Neuron (in vitro differentiated cells): ENCODE measurements around the gene LANCL1.
"Not testable (repeated sequence)": the region's sequence is repeated elsewhere in the genome, so short reads cannot be mapped to it uniquely, and the experiment has no call there.

Experiments
- H2AFZ ChIP-seq: one replicate; pipeline ENCODE4 v1.6.1; 2013; ENCODE audit warnings: low read depth, mild to moderate bottlenecking, inconsistent platforms, low read length, moderate library complexity
- H3K27me3 ChIP-seq: one replicate; pipeline ENCODE4 v1.6.1; 2013; ENCODE audit warnings: low read length; ENCODE audit not compliant: insufficient read depth
- H3K36me3 ChIP-seq: one replicate; pipeline ENCODE4 v1.6.1; 2013; ENCODE audit warnings: low read length; ENCODE audit not compliant: insufficient read depth
- H3K4me1 ChIP-seq: one replicate; pipeline ENCODE4 v1.6.1; 2013; ENCODE audit warnings: low read length; ENCODE audit not compliant: insufficient read depth
- H3K4me3 ChIP-seq: 2 replicates; pipeline ENCODE4 v1.5.1; 2013; ENCODE audit warnings: mild to moderate bottlenecking, low read length, moderate library complexity
- H3K9me3 ChIP-seq: one replicate; pipeline ENCODE4 v1.6.1; 2013; ENCODE audit warnings: low read length

The LANCL1 gene

DNA sequence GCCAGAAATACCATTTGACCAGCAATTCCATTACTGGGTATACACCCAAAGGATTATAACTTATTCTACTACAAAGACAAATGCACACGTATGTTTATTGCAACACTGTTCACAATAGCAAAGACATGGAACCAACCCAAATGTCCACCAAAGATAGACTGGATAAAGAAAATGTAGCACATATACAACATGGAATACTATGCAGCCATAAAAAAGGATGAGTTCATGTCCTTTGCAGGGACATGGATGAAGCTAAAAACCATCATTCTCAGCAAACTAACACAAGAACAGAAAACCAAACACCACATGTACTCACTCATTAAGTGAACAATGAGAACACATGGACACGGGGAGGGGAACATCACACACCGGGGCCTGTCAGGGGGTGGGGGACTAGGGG lies 25.6 kb downstream of the LANCL1 start:
- H3K4me3 ChIP-seq = not testable (repeated sequence)

DNA sequence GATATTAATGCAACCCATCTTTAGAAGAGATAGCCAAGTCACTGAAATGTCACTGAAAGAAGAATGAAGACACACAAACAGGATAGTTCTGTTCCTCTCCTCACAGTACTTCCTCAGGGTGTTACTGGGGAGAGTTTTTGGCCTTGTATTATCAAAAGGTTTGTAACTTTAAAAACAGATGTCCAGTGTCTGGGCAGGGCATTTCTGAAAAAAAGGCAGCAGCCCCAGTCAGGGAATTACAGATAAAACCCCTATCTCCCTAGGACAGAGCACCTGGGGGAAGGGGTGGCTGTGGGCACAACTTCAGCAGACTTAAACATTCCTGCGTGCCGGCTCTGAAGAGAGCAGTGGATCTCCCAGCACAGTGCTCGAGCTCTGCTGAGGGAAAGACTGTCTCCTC lies 30.8 kb downstream of the LANCL1 start:
- peaks cover 22% of the 10 kb centered on the region for H3K36me3 ChIP-seq
- H2AFZ ChIP-seq = no peak overlapping the region
- no peaks in the 10 kb centered on the region for H3K4me1 ChIP-seq
- H3K9me3 ChIP-seq = peaks cover 6% of the 10 kb centered on the region
- no peak overlapping the region for H3K4me3 ChIP-seq
- no peaks in the 10 kb centered on the region for H3K27me3 ChIP-seq

More for the DNA sequence above, 25.6 kb downstream of the LANCL1 start:
- H3K4me1 ChIP-seq, H3K9me3 ChIP-seq, H2AFZ ChIP-seq, H3K27me3 ChIP-seq: not testable (repeated sequence)
- H3K36me3 ChIP-seq = peaks cover 42% of the 10 kb centered on the region

- Histone ChIP-seq H3K4me3 (no peak overlapping the region), H3K27me3 (no peaks in the 10 kb centered on the region), H3K4me1 (no peaks in the 10 kb centered on the region), H2AFZ (no peak overlapping the region), H3K36me3 (peaks cover 28% of the 10 kb centered on the region), H3K9me3 (peaks cover 4% of the 10 kb centered on the region)
These were observed 31.3 kb downstream of the LANCL1 start for GRCh38 chr2:210445116-210445707.

GRCh38 chr2:210443527-210443926 lies 33.0 kb downstream of the LANCL1 start:
- no peaks in the 10 kb centered on the region for H3K4me1 ChIP-seq
- peaks cover 37% of the 10 kb centered on the region for H3K36me3 ChIP-seq
- no peak overlapping the region for H3K4me3 ChIP-seq
- no peaks in the 10 kb centered on the region for H3K27me3 ChIP-seq
- no peak overlapping the region for H2AFZ ChIP-seq
- H3K9me3 ChIP-seq = peaks cover 4% of the 10 kb centered on the region

GRCh38 chr2:210442878-210443277 lies 33.7 kb downstream of the LANCL1 start:
- Histone ChIP-seq H3K4me1 (no peaks in the 10 kb centered on the region), H2AFZ (no peak overlapping the region), H3K36me3 (peaks cover 38% of the 10 kb centered on the region), H3K27me3 (no peaks in the 10 kb centered on the region), H3K9me3 (peaks cover 2% of the 10 kb centered on the region), H3K4me3 (no peak overlapping the region)

- Histone ChIP-seq H3K9me3 (no peaks in the 10 kb centered on the region), H2AFZ (no peak overlapping the region), H3K36me3 (peaks cover 41% of the 10 kb centered on the region), H3K4me3 (no peak overlapping the region), H3K27me3 (no peaks in the 10 kb centered on the region), H3K4me1 (no peaks in the 10 kb centered on the region)
These were observed 34.1 kb downstream of the LANCL1 start for GRCh38 chr2:210442457-210442856.

DNA sequence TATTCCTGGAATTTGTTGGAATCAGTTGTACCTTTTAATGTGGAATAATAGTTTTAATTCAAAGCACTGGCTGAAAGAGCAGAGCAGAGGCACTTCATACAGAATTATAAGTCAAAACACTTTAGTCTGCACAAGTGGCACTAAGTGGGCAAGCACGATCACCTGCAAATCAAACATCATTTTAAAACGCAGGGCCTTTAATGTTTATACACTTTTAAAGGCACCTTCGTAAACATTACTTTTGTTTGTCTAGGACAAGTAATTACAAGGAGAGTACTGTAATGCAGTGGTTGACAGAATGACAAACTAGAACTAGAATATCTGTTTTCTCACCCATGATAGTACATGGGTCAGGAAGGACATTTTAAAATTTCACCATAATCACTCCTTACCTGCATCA lies 36.4 kb downstream of the LANCL1 start:
- Histone ChIP-seq H3K4me3 (no peak overlapping the region), H2AFZ (no peak overlapping the region), H3K9me3 (no peaks in the 10 kb centered on the region), H3K36me3 (peaks cover 59% of the 10 kb centered on the region), H3K4me1 (no peaks in the 10 kb centered on the region), H3K27me3 (no peaks in the 10 kb centered on the region)

DNA sequence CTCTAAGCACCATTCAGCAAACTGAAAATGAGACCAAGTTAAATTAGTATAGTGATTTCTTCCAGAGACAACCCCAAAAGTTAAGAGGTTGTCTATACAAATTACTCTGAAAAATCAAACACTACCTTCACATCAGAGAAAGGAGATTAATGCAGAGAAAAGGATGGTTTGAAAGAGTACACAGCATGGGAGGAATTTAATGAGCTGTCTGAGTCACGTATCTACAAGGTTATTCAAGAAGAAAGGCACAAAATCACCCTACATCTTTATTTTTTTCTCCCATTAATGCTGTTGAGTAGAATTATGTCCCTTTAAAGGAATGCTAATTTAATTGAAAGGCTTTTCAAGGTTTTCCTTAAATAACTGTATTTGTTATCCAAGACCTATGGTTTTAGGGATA lies 41.1 kb downstream of the LANCL1 start:
- Histone ChIP-seq H3K36me3 (peaks cover 77% of the 10 kb centered on the region), H3K27me3 (no peaks in the 10 kb centered on the region), H2AFZ (no peak overlapping the region), H3K4me1 (no peaks in the 10 kb centered on the region), H3K4me3 (no peak overlapping the region), H3K9me3 (no peaks in the 10 kb centered on the region)

DNA sequence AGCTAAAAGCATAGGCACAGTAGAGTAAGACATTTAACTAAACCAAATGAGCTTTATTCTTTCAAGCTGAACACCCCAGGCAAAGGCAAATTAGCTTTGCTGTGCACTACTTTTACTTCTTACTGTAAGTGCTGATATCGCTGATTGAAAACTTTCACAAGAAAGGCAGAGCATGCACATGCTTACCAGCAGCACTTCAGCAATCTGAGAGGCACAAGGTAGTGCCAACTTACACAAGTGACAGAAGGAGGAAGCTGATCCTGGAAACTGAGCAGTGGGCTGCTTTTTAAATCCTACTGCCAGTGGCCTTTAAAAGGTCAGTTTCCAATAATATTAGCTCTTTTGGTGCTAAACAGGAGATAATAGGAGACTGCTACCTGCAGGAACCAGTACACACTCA lies 43.9 kb downstream of the LANCL1 start:
- Histone ChIP-seq H3K4me3 (no peak overlapping the region), H3K36me3 (peaks cover 68% of the 10 kb centered on the region), H3K9me3 (peaks cover 6% of the 10 kb centered on the region), H3K27me3 (no peaks in the 10 kb centered on the region), H3K4me1 (no peaks in the 10 kb centered on the region), H2AFZ (no peak overlapping the region)

- H3K4me1 ChIP-seq = no peaks in the 10 kb centered on the region
- H3K9me3 ChIP-seq = peaks cover 9% of the 10 kb centered on the region
- H3K4me3 ChIP-seq = no peak overlapping the region
- H3K27me3 ChIP-seq = no peaks in the 10 kb centered on the region
- H2AFZ ChIP-seq = no peak overlapping the region
- H3K36me3 ChIP-seq = peaks cover 42% of the 10 kb centered on the region
These were observed 47.0 kb downstream of the LANCL1 start for GRCh38 chr2:210429403-210430137.

DNA sequence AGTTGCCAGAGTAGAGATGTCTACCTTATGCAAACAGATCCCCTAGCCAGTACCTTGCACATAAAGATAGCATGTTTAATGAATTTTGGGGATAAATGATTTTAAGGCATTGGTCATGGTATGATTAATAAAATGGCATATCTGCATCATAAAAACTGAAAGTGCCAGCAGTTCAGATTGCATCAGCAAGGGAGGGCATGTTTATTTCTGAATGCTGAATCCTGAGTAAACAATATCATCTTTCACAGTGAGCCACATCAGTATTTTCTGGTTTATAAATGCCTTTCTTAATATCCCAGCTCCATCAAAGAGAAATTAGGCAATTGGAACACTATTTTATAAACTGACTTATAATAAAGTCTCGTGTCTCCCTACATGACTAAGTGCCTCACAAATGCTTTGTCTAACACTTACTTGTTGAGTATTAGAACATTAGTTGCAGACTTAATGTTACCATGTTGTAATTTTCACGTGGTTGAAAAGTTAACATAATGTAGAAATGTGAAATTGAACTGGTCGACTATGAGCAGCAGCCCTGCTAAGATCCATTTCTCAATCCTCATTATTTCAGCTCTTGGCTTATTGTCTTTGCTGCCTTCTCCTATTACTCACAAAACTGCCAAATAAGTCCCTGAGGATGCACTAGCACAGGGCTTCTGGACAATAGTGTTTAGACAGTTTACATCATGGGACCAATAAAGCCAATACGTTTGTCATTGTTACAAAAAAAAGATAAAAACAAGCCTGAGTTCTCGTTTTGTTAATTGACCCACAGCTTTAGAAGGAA lies 48.0 kb downstream of the LANCL1 start:
- Histone ChIP-seq H3K4me3 (no peak overlapping the region), H3K27me3 (no peaks in the 10 kb centered on the region), H2AFZ (no peak overlapping the region), H3K4me1 (no peaks in the 10 kb centered on the region), H3K36me3 (peaks cover 32% of the 10 kb centered on the region), H3K9me3 (peaks cover 9% of the 10 kb centered on the region)

DNA sequence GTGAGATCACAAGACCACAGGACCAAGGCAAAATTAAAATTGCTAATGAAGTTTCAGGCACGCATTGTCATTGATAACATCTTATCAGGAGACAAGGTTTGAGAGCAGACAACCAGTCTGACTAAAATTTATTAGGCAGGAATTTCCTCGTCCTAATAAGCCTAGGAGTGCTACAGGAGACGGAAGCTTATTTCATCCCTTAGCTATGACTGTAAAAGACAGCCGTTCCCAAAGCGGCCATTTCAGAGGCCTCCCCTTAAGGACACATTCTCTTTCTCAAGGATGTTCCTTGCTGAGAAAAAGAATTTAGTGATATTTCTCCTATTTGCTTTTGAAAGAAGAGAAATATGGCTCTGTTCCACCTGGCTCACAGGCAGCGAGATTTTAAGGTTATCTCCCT lies 49.2 kb downstream of the LANCL1 start:
- H3K4me3 ChIP-seq, H3K27me3 ChIP-seq, H2AFZ ChIP-seq, H3K4me1 ChIP-seq, H3K9me3 ChIP-seq: not testable (repeated sequence)
- H3K36me3 ChIP-seq = peaks cover 20% of the 10 kb centered on the region

DNA sequence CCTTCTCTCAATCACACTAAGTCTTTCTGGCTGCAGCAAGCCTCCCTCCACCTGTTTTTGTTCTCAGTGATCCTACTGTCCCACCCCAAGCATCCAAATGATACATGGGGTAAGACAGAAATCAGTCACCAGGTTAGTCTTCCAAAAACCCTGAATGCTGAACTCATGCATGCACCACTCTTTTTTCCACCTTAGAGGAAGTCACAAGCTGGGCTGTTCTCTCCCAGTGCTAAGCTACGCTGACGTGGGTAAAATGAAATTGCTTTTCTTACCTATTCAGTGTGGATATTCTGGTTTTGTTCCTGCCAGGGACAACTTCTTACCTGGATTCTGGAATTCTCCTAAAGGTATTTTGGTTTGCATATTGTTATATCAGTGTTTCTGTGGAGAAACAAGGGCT lies 54.2 kb downstream of the LANCL1 start:
- no peaks in the 10 kb centered on the region for H3K27me3 ChIP-seq
- H3K36me3 ChIP-seq = no peaks in the 10 kb centered on the region
- H3K9me3 ChIP-seq = peaks cover under 1% of the 10 kb centered on the region
- H3K4me3 ChIP-seq = no peak overlapping the region
- H2AFZ ChIP-seq = no peak overlapping the region
- no peaks in the 10 kb centered on the region for H3K4me1 ChIP-seq
